HepG2 (cell line): ENCODE measurements around the gene GPR152. TPM values are rescaled to one million over a fixed set of nuclear protein-coding genes. Genes with fewer than 3 reads are reported as not detected.
A peak's percentile ranks its signal among the peaks of the same experiment; 100 is the strongest.

ENCODE experiments used
- ATAC-seq: fragments of 200-7000 bp; cut with Tn5 transposase; 3 replicates; pipeline ENCODE4 v1.9.1; 2020; ENCODE audit warnings: mild to moderate bottlenecking, moderate library complexity
- BruUV-seq: library from RNA; stranded (reverse); fragments of 400-500 nt; replicated peaks from 2 replicates; lab custom pipeline; 2021; lab: Mats Ljungman, UMichigan
- CTCF ChIA-PET: fragments of 300-600 bp; formaldehyde crosslinking; extraction: SDS; loops from one replicate; lab custom pipeline; 2021; ENCODE audit warnings: low total read pairs, inconsistent platforms, low intra/inter-chr PET ratio; lab: Yijun Ruan, JAX
- POLR2A ChIA-PET: fragments of 350-600 bp; sonication (Branson Sonifier 250); formaldehyde crosslinking; loops from one replicate; lab custom pipeline; 2020; ENCODE audit warnings: antibody characterized with exemption, inconsistent platforms; lab: Yijun Ruan, JAX
- DNase-seq: peaks from one replicate; pipeline ENCODE4 v3.0.0-alpha.2; 2015; ENCODE audit warnings: low spot score
- FAIRE-seq: peaks from 3 replicates; lab custom pipeline; 2011; peaks lifted over from hg19 to GRCh38; lab: Jason Lieb, UNC
- H2AFZ ChIP-seq: one replicate; pipeline ENCODE4 v1.6.1; 2011; ENCODE audit warnings: low read length, inconsistent platforms
- H3K27ac ChIP-seq: fragments of 300-600 bp; 3 replicates; pipeline ENCODE4 v1.8.0; 2011; ENCODE audit warnings: mixed run types, mild to moderate bottlenecking, mixed read lengths, low read length, inconsistent platforms; ENCODE audit not compliant: insufficient read depth; ENCODE audit errors: extremely low read length
- H3K27me3 ChIP-seq, 2 experiments: fragments of 200-600 bp in 1 of 2; 2 replicates in 1 of 2; 3 replicates in 1 of 2; pipeline versions ENCODE4 v1.6.0 to v1.8.0; 2011; ENCODE audit warnings: low read length in 2 of 2, mild to moderate bottlenecking in 2 of 2, moderate library complexity in 2 of 2, inconsistent platforms in 1 of 2; ENCODE audit not compliant: insufficient read depth in 2 of 2, control insufficient read depth in 1 of 2
- H3K36me3 ChIP-seq, 2 experiments: fragments of 200-600 bp in 1 of 2; replicated peaks in 1 of 2; 2 replicates in 1 of 2; 3 replicates in 1 of 2; pipeline versions ENCODE4 v1.5.1 to v1.8.0; 2011; ENCODE audit warnings: low read length in 2 of 2, inconsistent platforms in 1 of 2; ENCODE audit not compliant: insufficient read depth in 2 of 2, control insufficient read depth in 1 of 2
- H3K4me1 ChIP-seq: 2 replicates; pipeline ENCODE4 v1.5.1; 2012; ENCODE audit warnings: low read length, inconsistent platforms; ENCODE audit not compliant: insufficient read depth
- H3K4me2 ChIP-seq: 2 replicates; pipeline ENCODE4 v1.6.0; 2011; ENCODE audit warnings: low read depth, low read length, inconsistent platforms
- H3K4me3 ChIP-seq, 3 experiments: fragments of 200-600 bp in 1 of 3; sonication (generic), shearing (Covaris generic) in 1 of 3; replicated peaks in 1 of 3; 2 replicates each; pipeline ENCODE4 v1.5.1; 2011 to 2016; ENCODE audit warnings: low read length in 3 of 3, inconsistent platforms in 2 of 3, low read depth in 2 of 3, mild to moderate bottlenecking in 2 of 3, control low read depth in 1 of 3, mixed read lengths in 1 of 3; ENCODE audit not compliant: insufficient read depth in 1 of 3
- H3K79me2 ChIP-seq: one replicate; pipeline ENCODE4 v1.6.1; 2011; ENCODE audit warnings: low read length, inconsistent platforms; ENCODE audit not compliant: insufficient read depth
- H3K9ac ChIP-seq: 2 replicates; pipeline ENCODE4 v1.6.0; 2011; ENCODE audit warnings: mild to moderate bottlenecking, low read depth, low read length, inconsistent platforms; ENCODE audit not compliant: insufficient read depth
- H3K9me3 ChIP-seq: 2 replicates; pipeline ENCODE4 v1.5.1; 2012; ENCODE audit warnings: mild to moderate bottlenecking, low read length
- H4K20me1 ChIP-seq: 2 replicates; pipeline ENCODE4 v1.6.0; 2011; ENCODE audit warnings: inconsistent platforms, mild to moderate bottlenecking, low read length, moderate library complexity; ENCODE audit not compliant: insufficient read depth
- ARID3A ChIP-seq: IDR thresholded peaks from 2 replicates; pipeline ENCODE4 v1.6.1; 2012; ENCODE audit warnings: low read depth, low read length, improper control_type of control experiment
- CCDC6 ChIP-seq: sonication (generic); formaldehyde crosslinking; IDR thresholded peaks from 2 replicates; pipeline ENCODE4 v1.8.1; 2022; ENCODE audit warnings: mild to moderate bottlenecking, missing genetic modification reagents, moderate library complexity
- CSRNP2 ChIP-seq: sonication (generic); formaldehyde crosslinking; conservative IDR thresholded peaks from 2 replicates; pipeline ENCODE4 v1.8.0; 2022; ENCODE audit warnings: low read depth, missing genetic modification reagents
- IRF9 ChIP-seq: sonication (generic); formaldehyde crosslinking; IDR thresholded peaks from 2 replicates; pipeline ENCODE4 v1.8.0; 2022; ENCODE audit warnings: missing genetic modification reagents, mild to moderate bottlenecking, borderline replicate concordance
- KMT2B ChIP-seq: IDR thresholded peaks from 2 replicates; pipeline ENCODE4 v1.6.1; 2016; ENCODE audit warnings: missing genetic modification reagents, missing compliant biosample characterization
- MED8 ChIP-seq: sonication (generic); formaldehyde crosslinking; IDR thresholded peaks from 2 replicates; pipeline ENCODE4 v1.8.1; 2023; ENCODE audit warnings: mild to moderate bottlenecking, missing genetic modification reagents; ENCODE audit not compliant: insufficient replicate concordance
- RXRB ChIP-seq: IDR thresholded peaks from 2 replicates; pipeline ENCODE4 v1.6.1; 2016; ENCODE audit warnings: borderline replicate concordance, missing genetic modification reagents, missing compliant biosample characterization
- SKI ChIP-seq: fragments of 450-650 bp; IDR thresholded peaks from one replicate; pipeline ENCODE4 v1.6.1; 2018; ENCODE audit warnings: mild to moderate bottlenecking; ENCODE audit not compliant: partially characterized antibody
- TFDP2 ChIP-seq: sonication (generic); formaldehyde crosslinking; IDR thresholded peaks from 2 replicates; pipeline ENCODE4 v1.4.0; 2020; ENCODE audit warnings: missing genetic modification reagents
- TP53 ChIP-seq: sonication (generic); formaldehyde crosslinking; conservative IDR thresholded peaks from 2 replicates; pipeline ENCODE4 v1.4.0; 2020; ENCODE audit warnings: missing genetic modification reagents
- ZMAT5 ChIP-seq: sonication (generic); formaldehyde crosslinking; IDR thresholded peaks from 2 replicates; pipeline ENCODE4 v1.5.0; 2020; ENCODE audit warnings: mild to moderate bottlenecking, low read depth, missing genetic modification reagents, borderline replicate concordance
- ZNF660 ChIP-seq: sonication (generic); formaldehyde crosslinking; IDR thresholded peaks from 2 replicates; pipeline ENCODE4 v1.5.1; 2020; ENCODE audit warnings: mild to moderate bottlenecking, low read depth, missing genetic modification reagents, borderline replicate concordance
- WGBS: methylation state at CpG from one replicate; pipeline ENCODE4 v1.1.6; 2017; ENCODE audit warnings: low lambda C conversion rate; 5-methylcytosine and 5-hydroxymethylcytosine counted together
- in situ Hi-C: cut with HindIII; loops from 2 replicates; pipeline ENCODE4 v1.10.0; 2017; ENCODE audit warnings: low pct_unique_long_range_greater_than_20kb; ENCODE audit not compliant: extremely low pct_ligation_motif_present
- intact Hi-C: fragments of 100-400 bp; cut with micrococcal nuclease; formaldehyde crosslinking; loops from one replicate; pipeline ENCODE4 v1.10.0; 2022; ENCODE audit not compliant: unreplicated experiment
- polyA plus RNA-seq, 8 experiments: library from polyadenylated mRNA; depleted of rRNA in 3 of 8; stranded (reverse) in 7 of 8; unstranded in 1 of 8; fragments of >200 nt; fragmentation: Illumina TruSeq in 4 of 8; extraction: Trizol in 4 of 8; gene quantifications; 2 replicates each; pipeline versions ENCODE4 v1.2.1 to v1.2.3, GENCODE V29; 2011 to 2016; ENCODE audit warnings: low read depth in 4 of 8, missing spikeins in 1 of 8, mixed read lengths in 1 of 8; ENCODE audit not compliant: insufficient read depth in 1 of 8
- total RNA-seq, 5 experiments: library from RNA; depleted of rRNA; stranded (reverse); fragments of >200 nt; fragmentation: Illumina TruSeq; extraction: Trizol; gene quantifications; 2 replicates each; pipeline ENCODE4 v1.2.3, GENCODE V29; 2016; ENCODE audit warnings: low read depth in 1 of 5
- TF ChIP-seq, protein P1 (sequence below): sonication (generic); formaldehyde crosslinking; IDR thresholded peaks from 2 replicates; pipeline ENCODE4 v1.5.1; 2020; ENCODE audit warnings: missing genetic modification reagents, mild to moderate bottlenecking, borderline replicate concordance

The GPR152 gene
- total and polyA plus RNA-seq, 2 of the 13 experiments (the other 11 are each of a cell fraction or from before 2014, with no cell fraction given): not detected

- POLR2A ChIA-PET: interaction anchor here (0.6 to 1.0 kb wide), 13 partner anchors 8 to 322 kb away, joined by 3 to 14 read pairs (median 4); partner anchors contain the start of genes NUDT8, PITPNM1, POLD4 and PPP1CA
- Histone ChIP-seq H3K9me3 (no peaks in the 10 kb centered on the region), H3K36me3 (peaks cover 2 to 11% of the 10 kb centered on the region in 2 experiments; a peak in 3 of 5 replicates), H2AFZ (peak within 1 kb of the TSS; percentile 83), H3K27me3 (no peaks in the 10 kb centered on the region), H4K20me1 (no peaks in the 10 kb centered on the region), H3K4me2 (peak within 1 kb of the TSS; percentile 68), H3K79me2 (no peaks in the 10 kb centered on the region), H3K9ac (peak within 1 kb of the TSS; percentile 72), H3K4me1 (peaks cover 34% of the 10 kb centered on the region), H3K4me3 (peak within 1 kb of the TSS; percentile 59 to 75 (median 59)), H3K27ac (peak within 1 kb of the TSS; percentile 66)
- FAIRE-seq: peak; percentile 98
- in situ Hi-C loops: no loop called here
- TSS peak; percentile 84 for BruUV-seq
- DNase-seq: peak; percentile 95
- peak; percentile 97 for ATAC-seq
- intact Hi-C loops: no loop called here
- 9% methylated on average over 42 of the region's 60 CpGs for WGBS
- CTCF ChIA-PET: interaction anchor here (1.1 kb wide), 1 partner anchor 81 kb away, joined by 3 read pairs; the partner anchor contains the start of gene PPP1CA
- TF ChIP-seq RXRB (CRISPR knock-in tag) (peak; percentile 63; the same call in 1 of the 2 replicates), MED8 (CRISPR knock-in tag) (peak; percentile 53), TP53 (CRISPR knock-in tag) (0 out of 2 replicates have a peak, but pooled peaks have one; percentile 61), ZNF660 (peak; percentile 86; the same call in 1 of the 2 replicates), CCDC6 (peak; percentile 94), CSRNP2 (CRISPR knock-in tag) (no peak), IRF9 (CRISPR knock-in tag) (peak; percentile 99), ARID3A (no peak), SKI (no peak), KMT2B (CRISPR knock-in tag) (peak; percentile 81), TFDP2 (CRISPR knock-in tag) (peak; percentile 99), ZMAT5 (CRISPR knock-in tag) (no peak)
- TF ChIP-seq, protein P1, sequence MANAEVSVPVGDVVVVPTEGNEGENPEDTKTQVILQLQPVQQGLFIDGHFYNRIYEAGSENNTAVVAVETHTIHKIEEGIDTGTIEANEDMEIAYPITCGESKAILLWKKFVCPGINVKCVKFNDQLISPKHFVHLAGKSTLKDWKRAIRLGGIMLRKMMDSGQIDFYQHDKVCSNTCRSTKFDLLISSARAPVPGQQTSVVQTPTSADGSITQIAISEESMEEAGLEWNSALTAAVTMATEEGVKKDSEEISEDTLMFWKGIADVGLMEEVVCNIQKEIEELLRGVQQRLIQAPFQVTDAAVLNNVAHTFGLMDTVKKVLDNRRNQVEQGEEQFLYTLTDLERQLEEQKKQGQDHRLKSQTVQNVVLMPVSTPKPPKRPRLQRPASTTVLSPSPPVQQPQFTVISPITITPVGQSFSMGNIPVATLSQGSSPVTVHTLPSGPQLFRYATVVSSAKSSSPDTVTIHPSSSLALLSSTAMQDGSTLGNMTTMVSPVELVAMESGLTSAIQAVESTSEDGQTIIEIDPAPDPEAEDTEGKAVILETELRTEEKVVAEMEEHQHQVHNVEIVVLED (CRISPR knock-in tag): peak; percentile 80
These were observed 30.6 kb upstream of the GPR152 start, which contains the start of gene AIP for GRCh38 chr11:67482827-67483798. AIP (plus strand) TSS chr11:67483026; CDS start chr11:67483159, 133 bp downstream.
